A549 (cell line): ENCODE data around the gene PDE8A.

ENCODE experiments used
- BCL3 ChIP-seq: fragments of >200 bp; sonication (Bioruptor Twin); formaldehyde crosslinking; IDR thresholded peaks from 3 replicates; pipeline ENCODE4 v1.6.1; 2016
- CHD2 ChIP-seq: fragments of 150-350 bp; IDR thresholded peaks from 2 replicates; pipeline ENCODE4 v1.6.1; 2014; ENCODE audit warnings: low read length; ENCODE audit not compliant: partially characterized antibody
- E2F6 ChIP-seq: IDR thresholded peaks from 2 replicates; pipeline ENCODE4 v1.6.1; 2012; ENCODE audit warnings: low read depth, borderline replicate concordance
- GATA3 ChIP-seq: IDR thresholded peaks from 2 replicates; pipeline ENCODE4 v1.6.1; 2012; ENCODE audit warnings: borderline replicate concordance
- HMGXB4 ChIP-seq: fragments of 250-450 bp; sonication (Bioruptor Pico); IDR thresholded peaks from 2 replicates; pipeline ENCODE4 v1.5.0; 2021; ENCODE audit warnings: mild to moderate bottlenecking, moderate library complexity, borderline replicate concordance
- POLR2A ChIP-seq: IDR thresholded peaks from 2 replicates; pipeline ENCODE4 v1.6.1; 2012; ENCODE audit warnings: mild to moderate bottlenecking, low read length
- RAD21 ChIP-seq, 2 experiments: fragments of >200 bp in 1 of 2; sonication (Bioruptor Twin) in 1 of 2; formaldehyde crosslinking in 1 of 2; IDR thresholded peaks in 1 of 2; conservative IDR thresholded peaks in 1 of 2; 2 replicates in 1 of 2; 3 replicates in 1 of 2; pipeline ENCODE4 v1.6.1; 2012 to 2018; ENCODE audit warnings: inconsistent platforms in 1 of 2
- TF ChIP-seq, protein P1 (sequence below): fragments of >200 bp; sonication (Bioruptor Twin); formaldehyde crosslinking; IDR thresholded peaks from 3 replicates; pipeline ENCODE4 v1.5.1; 2016
- TF ChIP-seq, protein P2 (sequence below): fragments of >200 bp; sonication (Bioruptor Twin); formaldehyde crosslinking; IDR thresholded peaks from 2 replicates; pipeline ENCODE4 v1.6.1; 2016

DNA sequence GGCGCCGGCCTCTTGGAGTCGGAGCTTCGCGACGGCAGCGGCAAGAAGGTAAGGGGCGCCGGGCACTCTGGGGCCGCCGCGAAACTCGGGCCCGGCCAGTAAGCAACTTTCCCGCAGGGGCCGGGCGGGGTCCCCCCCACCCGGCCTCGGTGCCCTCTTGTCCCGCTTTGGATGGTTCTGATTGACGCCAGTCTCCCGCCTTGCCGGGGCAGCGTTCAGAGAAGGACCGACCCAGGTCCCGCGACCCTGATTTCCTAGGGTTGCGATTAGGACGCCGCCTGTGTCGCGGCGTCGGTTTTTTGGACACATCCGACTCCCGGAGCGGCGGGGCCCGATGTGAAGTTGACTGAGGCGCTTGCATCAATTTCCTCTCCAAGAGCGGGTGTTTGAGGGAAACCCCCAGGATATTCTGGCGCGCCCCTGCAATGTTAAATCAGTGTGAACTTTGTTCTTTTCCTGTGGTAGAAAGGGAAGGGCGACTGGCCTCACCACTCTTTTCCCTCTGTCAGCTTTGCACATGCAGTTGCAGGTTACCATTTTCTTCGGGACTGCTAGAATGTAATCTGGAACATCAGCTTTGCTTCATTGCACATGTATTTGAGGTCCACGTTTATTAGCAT, 755 bp downstream of the PDE8A start:
- TF ChIP-seq, protein P1, sequence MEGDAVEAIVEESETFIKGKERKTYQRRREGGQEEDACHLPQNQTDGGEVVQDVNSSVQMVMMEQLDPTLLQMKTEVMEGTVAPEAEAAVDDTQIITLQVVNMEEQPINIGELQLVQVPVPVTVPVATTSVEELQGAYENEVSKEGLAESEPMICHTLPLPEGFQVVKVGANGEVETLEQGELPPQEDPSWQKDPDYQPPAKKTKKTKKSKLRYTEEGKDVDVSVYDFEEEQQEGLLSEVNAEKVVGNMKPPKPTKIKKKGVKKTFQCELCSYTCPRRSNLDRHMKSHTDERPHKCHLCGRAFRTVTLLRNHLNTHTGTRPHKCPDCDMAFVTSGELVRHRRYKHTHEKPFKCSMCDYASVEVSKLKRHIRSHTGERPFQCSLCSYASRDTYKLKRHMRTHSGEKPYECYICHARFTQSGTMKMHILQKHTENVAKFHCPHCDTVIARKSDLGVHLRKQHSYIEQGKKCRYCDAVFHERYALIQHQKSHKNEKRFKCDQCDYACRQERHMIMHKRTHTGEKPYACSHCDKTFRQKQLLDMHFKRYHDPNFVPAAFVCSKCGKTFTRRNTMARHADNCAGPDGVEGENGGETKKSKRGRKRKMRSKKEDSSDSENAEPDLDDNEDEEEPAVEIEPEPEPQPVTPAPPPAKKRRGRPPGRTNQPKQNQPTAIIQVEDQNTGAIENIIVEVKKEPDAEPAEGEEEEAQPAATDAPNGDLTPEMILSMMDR, result no peak
- TF ChIP-seq RAD21 (conservative IDR thresholded peaks at IDR 0.05 in 1 of 2, IDR thresholded peaks at IDR 0.05 in 1 of 2) (no peak), GATA3 (no peak), E2F6 (no peak), BCL3 (no peak), POLR2A (no peak), CHD2 (no peak), HMGXB4 (CRISPR knock-in tag) (peak; percentile 59; the same call in 1 of the 2 replicates)
- TF ChIP-seq, protein P2, sequence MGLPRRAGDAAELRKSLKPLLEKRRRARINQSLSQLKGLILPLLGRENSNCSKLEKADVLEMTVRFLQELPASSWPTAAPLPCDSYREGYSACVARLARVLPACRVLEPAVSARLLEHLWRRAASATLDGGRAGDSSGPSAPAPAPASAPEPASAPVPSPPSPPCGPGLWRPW, result no peak
